A673 (cell line): Measurements from ENCODE around the gene NRXN2.

Experiments
- CTCF ChIP-seq: fragments of 300-800, 200-600 bp; sonication (generic); conservative IDR thresholded peaks from 2 replicates; pipeline ENCODE4 v1.5.1; 2017; ENCODE audit warnings: low read depth, mild to moderate bottlenecking, antibody characterized with exemption, low read length, moderate library complexity, mixed read lengths
- EZH2 ChIP-seq: fragments of 200-600 bp; sonication (generic); IDR thresholded peaks from 2 replicates; pipeline ENCODE4 v1.6.1; 2017; ENCODE audit warnings: borderline replicate concordance, low read depth, mild to moderate bottlenecking, mixed read lengths, antibody characterized with exemption, low read length; ENCODE audit not compliant: poor library complexity, severe bottlenecking

- TF ChIP-seq CTCF (no peak), EZH2 (no peak)
Measured at GRCh38 chr11:64592234-64592615, 130.8 kb downstream of the NRXN2 start.
